Measurements from ENCODE around the gene EIF5B.
"Not testable (repeated sequence)": the region's sequence is repeated elsewhere in the genome, so short reads cannot be mapped to it uniquely, and the experiment has no call there.

The EIF5B gene

GRCh38 chr2:99337113-99338028 lies at the start of gene EIF5B:
TSS of gene EIF5B (plus strand) at chr2:99337389. CDS start at chr2:99337555, 166 bp downstream.
- DNase-seq = peak; percentile 83 to 92 (median 88)

GRCh38 chr2:99297994-99298393 lies 39.2 kb upstream of the EIF5B start:
- no peak for DNase-seq

GRCh38 chr2:99299580-99299979 lies 37.6 kb upstream of the EIF5B start:
- DNase-seq = no peak

- DNase-seq = not testable (repeated sequence)
Observed at GRCh38 chr2:99301097-99301496, 36.1 kb upstream of the EIF5B start, which contains the start of gene LYG1. TSS of gene LYG1 (minus strand) at chr2:99301197. CDS start at chr2:99295670, 5,527 bp downstream.

- no peak for DNase-seq
Observed at GRCh38 chr2:99317161-99317872, 19.9 kb upstream of the EIF5B start.

GRCh38 chr2:99317873-99318200 lies 19.4 kb upstream of the EIF5B start:
- DNase-seq = not testable (repeated sequence)

GRCh38 chr2:99325384-99325783 lies 11.8 kb upstream of the EIF5B start:
- no peak for DNase-seq

- peak; percentile 91 to 94 (median 93) for DNase-seq
Observed at GRCh38 chr2:99335911-99336803, 1.0 kb upstream of the EIF5B start, which contains the start of gene TXNDC9. TSS of gene TXNDC9 (minus strand) at chr2:99336333. CDS start at chr2:99333210, 3,123 bp downstream.

- DNase-seq = no peak
Observed at GRCh38 chr2:99336804-99337112, 431 bp upstream of the EIF5B start.

GRCh38 chr2:99338029-99338585 lies 918 bp downstream of the EIF5B start:
- no peak for DNase-seq

- no peak for DNase-seq
Observed at GRCh38 chr2:99340669-99341236, 3.6 kb downstream of the EIF5B start.

GRCh38 chr2:99342536-99342935 lies 5.3 kb downstream of the EIF5B start:
- DNase-seq = no peak

- not testable (repeated sequence) for DNase-seq
Observed at GRCh38 chr2:99345446-99345845, 8.3 kb downstream of the EIF5B start.

- no peak for DNase-seq
Observed at GRCh38 chr2:99346218-99346617, 9.0 kb downstream of the EIF5B start.

- no peak for DNase-seq
Observed at GRCh38 chr2:99348173-99348572, 11.0 kb downstream of the EIF5B start.

GRCh38 chr2:99350194-99350593 lies 13.0 kb downstream of the EIF5B start:
- DNase-seq = no peak

GRCh38 chr2:99354070-99354469 lies 16.9 kb downstream of the EIF5B start:
- no peak for DNase-seq

GRCh38 chr2:99354825-99355224 lies 17.6 kb downstream of the EIF5B start:
- not testable (repeated sequence) for DNase-seq

- no peak for DNase-seq
Observed at GRCh38 chr2:99356853-99357252, 19.7 kb downstream of the EIF5B start.

GRCh38 chr2:99365661-99366060 lies 28.5 kb downstream of the EIF5B start:
- no peak for DNase-seq

- DNase-seq = not testable (repeated sequence)
Observed at GRCh38 chr2:99368854-99369253, 31.7 kb downstream of the EIF5B start.

GRCh38 chr2:99373144-99373543 lies 36.0 kb downstream of the EIF5B start:
- no peak for DNase-seq

Data from activated CD4-positive, CD25-positive, alpha-beta regulatory T cell (primary cell).